Activated CD4-positive, alpha-beta T cell treated with anti-CD3 and anti-CD28 coated beads, Interleukin-2, amount 10 ng/mL, durations not matched to agents 24 days and 14 days (primary cell): ENCODE results near the gene GGTA1. TPM values are rescaled to one million over a fixed set of nuclear protein-coding genes. Genes with fewer than 3 reads are reported as not detected.
"Not testable (repeated sequence)": the region's sequence is repeated elsewhere in the genome, so short reads cannot be mapped to it uniquely, and the experiment has no call there.

Experiments used
- DNase-seq: peaks from one replicate; pipeline ENCODE4 v3.0.0; 2022
- H3K27ac Mint-ChIP-seq: one replicate; pipeline ENCODE4 v1.8.0; 2022; ENCODE audit warnings: mild to moderate bottlenecking, mixed read lengths
- H3K27me3 Mint-ChIP-seq: one replicate; pipeline ENCODE4 v1.8.0; 2022; ENCODE audit warnings: mixed read lengths
- H3K36me3 Mint-ChIP-seq: one replicate; pipeline ENCODE4 v1.8.0; 2022; ENCODE audit warnings: low read depth, mild to moderate bottlenecking, mixed read lengths
- H3K4me1 Mint-ChIP-seq: one replicate; pipeline ENCODE4 v1.8.0; 2021; ENCODE audit warnings: mixed read lengths
- H3K4me3 Mint-ChIP-seq: one replicate; pipeline ENCODE4 v1.8.0; 2022; ENCODE audit warnings: mild to moderate bottlenecking, moderate library complexity, mixed read lengths
- H3K9me3 Mint-ChIP-seq: one replicate; pipeline ENCODE4 v1.8.0; 2021; ENCODE audit warnings: mixed read lengths
- intact Hi-C: fragments of 100-400 bp; cut with micrococcal nuclease; formaldehyde crosslinking; loops from one replicate; pipeline ENCODE4 v1.15.1; 2023
- total RNA-seq: library from RNA; stranded (reverse); gene quantifications from 2 replicates; pipeline ENCODE4 v1.2.3, GENCODE V29; 2022

The GGTA1 gene
- 0.14 TPM in 1 of 2 replicates, not detected in the other for total RNA-seq

- H3K27ac Mint-ChIP-seq, result no peak within 1 kb of the TSS
These were observed at the start of gene GGTA1 for GRCh38 chr9:121499427-121500164. TSS of gene GGTA1 (minus strand) at chr9:121499844. CDS start at chr9:121467922, 31,922 bp downstream.

GRCh38 chr9:121548666-121549065, 49.0 kb upstream of the GGTA1 start:
- intact Hi-C loops, result loop anchor here (10.0 kb wide), 1 partner anchor 136 kb away; no protein-coding TSS in a partner anchor
- Mint-ChIP-seq H3K27me3 (peaks cover 16% of the 10 kb centered on the region), H3K9me3 (no peaks in the 10 kb centered on the region), H3K27ac (no peak overlapping the region), H3K4me3 (no peak overlapping the region), H3K4me1 (no peaks in the 10 kb centered on the region), H3K36me3 (no peaks in the 10 kb centered on the region)
- no peak for DNase-seq

More at GRCh38 chr9:121499427-121500164, at the start of gene GGTA1:
- Mint-ChIP-seq H3K4me3 (peak within 1 kb of the TSS; percentile 67), H3K36me3 (no peaks in the 10 kb centered on the region), H3K27me3 (peaks cover 63% of the 10 kb centered on the region), H3K4me1 (peaks cover 15% of the 10 kb centered on the region), H3K9me3 (peaks cover 10% of the 10 kb centered on the region)
- intact Hi-C loops, result loop anchor here (5.0 kb wide), 1 partner anchor 37 kb away; no protein-coding TSS in a partner anchor
- peak; percentile 58 for DNase-seq

GRCh38 chr9:121545875-121546423, 46.3 kb upstream of the GGTA1 start:
- no peaks in the 10 kb centered on the region for H3K4me1 Mint-ChIP-seq
- no peak overlapping the region for H3K4me3 Mint-ChIP-seq
- H3K36me3 Mint-ChIP-seq, result no peaks in the 10 kb centered on the region
- peaks cover 3% of the 10 kb centered on the region for H3K27me3 Mint-ChIP-seq
- intact Hi-C loops, result loop anchor here (1.0 to 10.0 kb wide), 2 partner anchors 139 to 446 kb away; no protein-coding TSS in a partner anchor
- peak; percentile 90 for DNase-seq
- no peak overlapping the region for H3K27ac Mint-ChIP-seq
- H3K9me3 Mint-ChIP-seq, result no peaks in the 10 kb centered on the region

GRCh38 chr9:121545150-121545874, 45.7 kb upstream of the GGTA1 start:
- Mint-ChIP-seq H3K9me3 (no peaks in the 10 kb centered on the region), H3K27me3 (peaks cover 2% of the 10 kb centered on the region), H3K4me3 (no peak overlapping the region), H3K36me3 (no peaks in the 10 kb centered on the region), H3K4me1 (no peaks in the 10 kb centered on the region), H3K27ac (no peak overlapping the region)
- intact Hi-C loops, result loop anchor here (10.0 kb wide), 1 partner anchor 139 kb away; no protein-coding TSS in a partner anchor
- DNase-seq, result no peak

GRCh38 chr9:121542025-121542424, 42.4 kb upstream of the GGTA1 start:
- intact Hi-C loops, result loop anchor here (10.0 kb wide), 1 partner anchor 143 kb away; no protein-coding TSS in a partner anchor
- no peak overlapping the region for H3K27ac Mint-ChIP-seq

GRCh38 chr9:121541256-121541655, 41.6 kb upstream of the GGTA1 start:
- Mint-ChIP-seq H3K4me1 (no peaks in the 10 kb centered on the region), H3K4me3 (no peak overlapping the region), H3K9me3 (no peaks in the 10 kb centered on the region), H3K27me3 (peaks cover 2% of the 10 kb centered on the region), H3K36me3 (no peaks in the 10 kb centered on the region), H3K27ac (no peak overlapping the region)
- DNase-seq, result no peak
- intact Hi-C loops, result loop anchor here (10.0 kb wide), 1 partner anchor 144 kb away; no protein-coding TSS in a partner anchor

More at GRCh38 chr9:121542025-121542424, 42.4 kb upstream of the GGTA1 start:
- H3K4me3 Mint-ChIP-seq, result no peak overlapping the region
- no peaks in the 10 kb centered on the region for H3K9me3 Mint-ChIP-seq
- no peaks in the 10 kb centered on the region for H3K36me3 Mint-ChIP-seq
- DNase-seq, result no peak
- H3K4me1 Mint-ChIP-seq, result no peaks in the 10 kb centered on the region
- H3K27me3 Mint-ChIP-seq, result peaks cover 2% of the 10 kb centered on the region

- DNase-seq, result no peak
- intact Hi-C loops, result no loop called here
- H3K4me3 Mint-ChIP-seq, result no peak overlapping the region
- H3K9me3 Mint-ChIP-seq, result no peaks in the 10 kb centered on the region
- H3K36me3 Mint-ChIP-seq, result no peaks in the 10 kb centered on the region
- H3K27ac Mint-ChIP-seq, result no peak overlapping the region
- H3K27me3 Mint-ChIP-seq, result peaks cover 2% of the 10 kb centered on the region
- no peaks in the 10 kb centered on the region for H3K4me1 Mint-ChIP-seq
These were observed 38.6 kb upstream of the GGTA1 start for GRCh38 chr9:121538221-121538620.

- Mint-ChIP-seq H3K27ac (no peak overlapping the region), H3K36me3 (no peaks in the 10 kb centered on the region), H3K4me3 (no peak overlapping the region), H3K27me3 (peaks cover 6% of the 10 kb centered on the region), H3K4me1 (no peaks in the 10 kb centered on the region), H3K9me3 (no peaks in the 10 kb centered on the region)
- DNase-seq, result no peak
- intact Hi-C loops, result no loop called here
These were observed 37.6 kb upstream of the GGTA1 start for GRCh38 chr9:121537283-121537682.

- intact Hi-C loops, result no loop called here
- H3K9me3 Mint-ChIP-seq, result no peaks in the 10 kb centered on the region
- no peaks in the 10 kb centered on the region for H3K36me3 Mint-ChIP-seq
- H3K4me3 Mint-ChIP-seq, result no peak overlapping the region
- peaks cover 6% of the 10 kb centered on the region for H3K27me3 Mint-ChIP-seq
- no peak for DNase-seq
- H3K27ac Mint-ChIP-seq, result no peak overlapping the region
- H3K4me1 Mint-ChIP-seq, result no peaks in the 10 kb centered on the region
These were observed 33.2 kb upstream of the GGTA1 start for GRCh38 chr9:121532881-121533280.

GRCh38 chr9:121529237-121529987, 29.8 kb upstream of the GGTA1 start:
- Mint-ChIP-seq H3K36me3 (no peaks in the 10 kb centered on the region), H3K9me3 (no peaks in the 10 kb centered on the region), H3K27me3 (peaks cover 8% of the 10 kb centered on the region), H3K4me3 (no peak overlapping the region), H3K4me1 (no peaks in the 10 kb centered on the region), H3K27ac (no peak overlapping the region)
- DNase-seq, result no peak
- intact Hi-C loops, result no loop called here

GRCh38 chr9:121528642-121529041, 29.0 kb upstream of the GGTA1 start:
- H3K27ac Mint-ChIP-seq, result no peak overlapping the region
- no peaks in the 10 kb centered on the region for H3K36me3 Mint-ChIP-seq
- no peaks in the 10 kb centered on the region for H3K4me1 Mint-ChIP-seq
- H3K27me3 Mint-ChIP-seq, result peaks cover 8% of the 10 kb centered on the region
- no peak for DNase-seq
- intact Hi-C loops, result no loop called here
- no peak overlapping the region for H3K4me3 Mint-ChIP-seq
- no peaks in the 10 kb centered on the region for H3K9me3 Mint-ChIP-seq

- DNase-seq, result no peak
- Mint-ChIP-seq H3K36me3 (no peaks in the 10 kb centered on the region), H3K4me3 (no peak overlapping the region), H3K27ac (no peak overlapping the region), H3K27me3 (peaks cover 3% of the 10 kb centered on the region), H3K9me3 (no peaks in the 10 kb centered on the region), H3K4me1 (no peaks in the 10 kb centered on the region)
- intact Hi-C loops, result no loop called here
These were observed 27.7 kb upstream of the GGTA1 start for GRCh38 chr9:121527371-121527770.

- not testable (repeated sequence) for H3K4me3 Mint-ChIP-seq
These were observed 20.0 kb upstream of the GGTA1 start for GRCh38 chr9:121519688-121520087.

More at GRCh38 chr9:121519688-121520087, 20.0 kb upstream of the GGTA1 start:
- H3K27ac Mint-ChIP-seq, intact Hi-C loops, H3K27me3 Mint-ChIP-seq, H3K9me3 Mint-ChIP-seq, DNase-seq, H3K4me1 Mint-ChIP-seq, H3K36me3 Mint-ChIP-seq: not testable (repeated sequence)
